IMR-90 (cell line): ENCODE measurements around the gene TGM5. TPM values are rescaled to one million over a fixed set of nuclear protein-coding genes. Genes with fewer than 3 reads are reported as not detected.

Experiments used
- ATAC-seq: fragments of 200-7000 bp; cut with Tn5 transposase; 2 replicates; pipeline ENCODE4 v1.9.1; 2020; ENCODE audit warnings: low read depth, mild to moderate bottlenecking, moderate library complexity
- BruUV-seq: library from RNA; stranded (reverse); fragments of 400-500 nt; replicated peaks from 2 replicates; lab custom pipeline; 2021; lab: Mats Ljungman, UMichigan
- CTCF ChIA-PET: fragments of 300-600 bp; formaldehyde crosslinking; extraction: SDS; loops from one replicate; lab custom pipeline; 2021; ENCODE audit warnings: antibody characterized with exemption; lab: Yijun Ruan, JAX
- POLR2A ChIA-PET: fragments of 300-600 bp; sonication (Branson Sonifier 250); formaldehyde crosslinking; loops from one replicate; lab custom pipeline; 2022; ENCODE audit warnings: antibody characterized with exemption; ENCODE audit not compliant: unreplicated experiment; lab: Charles Lee
- DNase-seq: peaks from one replicate; pipeline ENCODE4 v3.0.0; 2013
- H2AFZ ChIP-seq: replicated peaks from 2 replicates; pipeline ENCODE3; 2013; ENCODE audit warnings: low read length, mild to moderate bottlenecking; ENCODE audit not compliant: poor library complexity
- H2AK5ac ChIP-seq: 2 replicates; pipeline ENCODE4 v1.6.1; 2013; ENCODE audit warnings: low read depth, low read length, inconsistent platforms
- H2AK9ac ChIP-seq: replicated peaks from 2 replicates; pipeline ENCODE3; 2013; ENCODE audit warnings: mild to moderate bottlenecking, low read depth, low read length, moderate library complexity; ENCODE audit not compliant: poor library complexity
- H2BK120ac ChIP-seq: 2 replicates; pipeline ENCODE4 v1.6.1; 2013; ENCODE audit warnings: low read depth, low read length, inconsistent platforms
- H2BK15ac ChIP-seq: 3 replicates; pipeline ENCODE4 v1.6.1; 2013; ENCODE audit warnings: low read depth, low read length, inconsistent platforms
- H2BK20ac ChIP-seq: 2 replicates; pipeline ENCODE4 v1.6.1; 2013; ENCODE audit warnings: low read depth, mild to moderate bottlenecking, inconsistent platforms, low read length, moderate library complexity
- H2BK5ac ChIP-seq: 2 replicates; pipeline ENCODE4 v1.6.1; 2013; ENCODE audit warnings: mild to moderate bottlenecking, low read depth, low read length, inconsistent platforms; ENCODE audit not compliant: poor library complexity, severe bottlenecking
- H3K14ac ChIP-seq: replicated peaks from 2 replicates; pipeline ENCODE4 v1.6.1; 2013; ENCODE audit warnings: low read depth, low read length, inconsistent platforms
- H3K18ac ChIP-seq: 2 replicates; pipeline ENCODE4 v1.6.1; 2013; ENCODE audit warnings: low read depth, low read length, control low read depth
- H3K23ac ChIP-seq: 2 replicates; pipeline ENCODE4 v1.6.1; 2013; ENCODE audit warnings: low read depth, low read length, inconsistent platforms
- H3K27ac ChIP-seq: 2 replicates; pipeline ENCODE4 v1.5.1; 2013; ENCODE audit warnings: mild to moderate bottlenecking, control low read depth, low read length; ENCODE audit not compliant: insufficient read depth
- H3K27me3 ChIP-seq: 2 replicates; pipeline ENCODE4 v1.6.1; 2013; ENCODE audit warnings: low read length; ENCODE audit not compliant: control insufficient read depth, insufficient read depth
- H3K36me3 ChIP-seq: 2 replicates; pipeline ENCODE4 v1.6.1; 2013; ENCODE audit warnings: low read length, mixed read lengths; ENCODE audit not compliant: control insufficient read depth, insufficient read depth
- H3K4ac ChIP-seq: 2 replicates; pipeline ENCODE4 v1.6.1; 2013; ENCODE audit warnings: low read depth, low read length, inconsistent platforms
- H3K4me1 ChIP-seq: 2 replicates; pipeline ENCODE4 v1.6.1; 2013; ENCODE audit warnings: low read length, mixed read lengths; ENCODE audit not compliant: control insufficient read depth, insufficient read depth
- H3K4me2 ChIP-seq: 2 replicates; pipeline ENCODE4 v1.6.1; 2013; ENCODE audit warnings: low read depth, mild to moderate bottlenecking, control low read depth, low read length, moderate library complexity
- H3K4me3 ChIP-seq: 2 replicates; pipeline ENCODE4 v1.5.1; 2013; ENCODE audit warnings: low read depth, mild to moderate bottlenecking, control low read depth, low read length, moderate library complexity; ENCODE audit not compliant: insufficient read depth
- H3K56ac ChIP-seq: 2 replicates; pipeline ENCODE4 v1.6.1; 2013; ENCODE audit warnings: low read length, inconsistent platforms; ENCODE audit not compliant: insufficient read depth; ENCODE audit errors: extremely low read depth
- H3K79me1 ChIP-seq, 2 experiments: 2 replicates each; pipeline ENCODE4 v1.6.1; 2013; ENCODE audit warnings: low read length in 2 of 2, inconsistent platforms in 1 of 2, low read depth in 1 of 2
- H3K9ac ChIP-seq: 2 replicates; pipeline ENCODE4 v1.6.1; 2013; ENCODE audit warnings: low read depth, low read length, control low read depth
- H3K9me1 ChIP-seq: 2 replicates; pipeline ENCODE4 v1.6.1; 2013; ENCODE audit warnings: low read length, inconsistent platforms; ENCODE audit not compliant: insufficient read depth
- H3K9me3 ChIP-seq: 2 replicates; pipeline ENCODE4 v1.6.1; 2013; ENCODE audit warnings: low read length; ENCODE audit not compliant: control insufficient read depth, insufficient read depth
- H4K20me1 ChIP-seq: 2 replicates; pipeline ENCODE4 v1.6.1; 2013; ENCODE audit warnings: low read length, inconsistent platforms; ENCODE audit not compliant: insufficient read depth
- H4K5ac ChIP-seq: 2 replicates; pipeline ENCODE4 v1.6.1; 2013; ENCODE audit warnings: mild to moderate bottlenecking, low read depth, low read length, control low read depth
- H4K8ac ChIP-seq, 2 experiments: 2 replicates each; pipeline ENCODE4 v1.6.1; 2013; ENCODE audit warnings: low read depth in 2 of 2, low read length in 2 of 2, control low read depth in 1 of 2, inconsistent platforms in 1 of 2
- H4K91ac ChIP-seq: 2 replicates; pipeline ENCODE4 v1.6.1; 2013; ENCODE audit warnings: low read depth, low read length, inconsistent platforms; ENCODE audit not compliant: insufficient read depth
- CTCF ChIP-seq: conservative IDR thresholded peaks from 2 replicates; pipeline ENCODE4 v1.5.1; 2012; ENCODE audit warnings: mild to moderate bottlenecking, low read depth, low read length, improper control_type of control experiment
- NFE2L2 ChIP-seq: fragments of 150-350 bp; IDR thresholded peaks from 2 replicates; pipeline ENCODE4 v1.6.1; 2016; ENCODE audit warnings: low read depth, mild to moderate bottlenecking, low read length
- POLR2A ChIP-seq: IDR thresholded peaks from 2 replicates; pipeline ENCODE4 v1.6.1; 2012; ENCODE audit warnings: mild to moderate bottlenecking, low read depth, low read length
- USF2 ChIP-seq: fragments of 150-350 bp; IDR thresholded peaks from 2 replicates; pipeline ENCODE4 v1.6.1; 2017; ENCODE audit warnings: mild to moderate bottlenecking, antibody characterized with exemption, low read length, low read depth
- WGBS, 2 experiments: methylation state at CpG; one replicate each; pipeline versions ENCODE4 v1.1.5 to v1.1.7; 2013; ENCODE audit warnings: missing lambda C conversion rate in 2 of 2; ENCODE audit not compliant: insufficient read length in 1 of 2; ENCODE audit errors: extremely low coverage in 2 of 2; 5-methylcytosine and 5-hydroxymethylcytosine counted together
- dilution Hi-C: fragments of 300-500 bp; cut with HindIII; formaldehyde crosslinking; loops from one replicate; pipeline ENCODE4 v1.14.3; 2018; ENCODE audit warnings: low sequenced_read_pairs; ENCODE audit not compliant: unreplicated experiment
- in situ Hi-C: fragments of 300-500 bp; cut with MboI; formaldehyde crosslinking; loops from 3 replicates; pipeline ENCODE4 v1.14.3; 2019; ENCODE audit warnings: low sequenced_read_pairs, inconsistent platforms, mixed read lengths
- intact Hi-C: fragments of 100-400 bp; cut with micrococcal nuclease; formaldehyde crosslinking; loops from 2 replicates; pipeline ENCODE4 v1.10.0; 2022
- polyA plus RNA-seq, 3 experiments: library from polyadenylated mRNA; depleted of rRNA; stranded (reverse); fragments of >200 nt; gene quantifications; 2 replicates each; pipeline ENCODE4 v1.2.3, GENCODE V29; 2012; ENCODE audit warnings: low replicate concordance in 1 of 3
- total RNA-seq: library from RNA; depleted of rRNA; stranded (reverse); fragments of >200 nt; gene quantifications from 2 replicates; pipeline ENCODE4 v1.2.3, GENCODE V29; 2012

TGM5 gene
- total and polyA plus RNA-seq, 2 of the 4 experiments (the other 2 are of a cell fraction): not detected

- TF ChIP-seq USF2 (no peak), POLR2A (no peak), NFE2L2 (no peak)
Measured at GRCh38 chr15:43208052-43209002, 58.4 kb downstream of the TGM5 start (continued).

GRCh38 chr15:43207024-43207423 is 59.7 kb downstream of the TGM5 start:
- TF ChIP-seq CTCF: no peak
- no peaks in the 10 kb centered on the region for H3K79me1 ChIP-seq
- no peak overlapping the region for H3K9ac ChIP-seq
- H4K5ac ChIP-seq: no peak overlapping the region
- H3K4me3 ChIP-seq: no peak overlapping the region
- DNase-seq (no peak), ATAC-seq (no peak)
- H3K4me1 ChIP-seq: no peaks in the 10 kb centered on the region
- H3K18ac ChIP-seq: no peak overlapping the region
- no peak overlapping the region for H2BK120ac ChIP-seq
- no TSS peak for BruUV-seq
- H3K9me3 ChIP-seq: no peaks in the 10 kb centered on the region
- no peak overlapping the region for H3K4ac ChIP-seq
- H2AK9ac ChIP-seq: no peak overlapping the region
- H2BK20ac ChIP-seq: no peak overlapping the region
- no peaks in the 10 kb centered on the region; the same call in 1 of the 2 replicates for H3K9me1 ChIP-seq
- in situ Hi-C loops: no loop called here
- H3K23ac ChIP-seq: no peak overlapping the region
- no peak overlapping the region for H3K4me2 ChIP-seq
- H3K36me3 ChIP-seq: no peaks in the 10 kb centered on the region
- WGBS, 2 experiments: 100% methylated on average over 2 of the region's 9 CpGs; no CpG with 5 or more reads in 1 of the 2 experiments
- peaks cover 63% of the 10 kb centered on the region for H3K27me3 ChIP-seq
- no peak overlapping the region for H2AK5ac ChIP-seq
- no peak overlapping the region for H4K8ac ChIP-seq
- H2BK15ac ChIP-seq: no peak overlapping the region
- no peak overlapping the region for H3K56ac ChIP-seq
- dilution Hi-C loops: no loop called here
- H2AFZ ChIP-seq: no peak overlapping the region
- intact Hi-C loops: no loop called here
- no peak overlapping the region for H3K27ac ChIP-seq
- POLR2A ChIA-PET: no interaction called here
- H2BK5ac ChIP-seq: no peak overlapping the region
- no peak overlapping the region for H4K91ac ChIP-seq
- H3K14ac ChIP-seq: no peak overlapping the region
- CTCF ChIA-PET: no interaction called here
- no peaks in the 10 kb centered on the region for H4K20me1 ChIP-seq
